Measurements from ENCODE around the gene SOCS1.

Gene SOCS1

DNA sequence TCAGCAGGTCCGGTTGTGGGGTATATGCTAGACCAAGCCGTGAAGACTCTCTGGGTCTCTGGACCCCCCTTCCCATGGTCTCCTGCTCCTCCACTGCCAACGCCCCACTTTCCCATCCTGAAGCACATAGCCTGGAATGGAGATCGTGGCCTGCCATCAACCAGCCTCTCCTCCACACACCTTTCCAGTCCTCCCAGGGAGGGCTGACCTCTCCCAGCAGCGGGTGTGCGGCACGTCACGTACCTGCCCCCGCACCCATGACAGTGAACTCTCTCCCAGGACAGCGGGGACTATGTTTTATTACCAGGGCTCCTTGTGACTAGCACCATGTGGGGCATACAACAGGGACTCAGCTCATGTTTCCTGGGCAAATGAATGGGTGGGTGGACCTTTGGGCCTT lies 15.6 kb upstream of the SOCS1 start:
- H3K27ac ChIP-seq (ENCODE audit: low read depth, low read length) = no peak overlapping the region
- no peak overlapping the region for H3K4me3 ChIP-seq (ENCODE audit: low read depth in 1 of 2, low read length in 2 of 2)
- no peak overlapping the region for H3K9ac ChIP-seq (ENCODE audit: low read length)
- H3K4me1 ChIP-seq (ENCODE audit: insufficient read depth, low read length) = no peaks in the 10 kb centered on the region
- no peaks in the 10 kb centered on the region for H3K36me3 ChIP-seq (ENCODE audit: insufficient read depth, low read length)
- no peaks in the 10 kb centered on the region for H3K9me3 ChIP-seq (ENCODE audit: low read length)
- no peaks in the 10 kb centered on the region for H3K27me3 ChIP-seq (ENCODE audit: control insufficient read depth in 1 of 2, insufficient read depth in 2 of 2, low read length in 2 of 2)

DNA sequence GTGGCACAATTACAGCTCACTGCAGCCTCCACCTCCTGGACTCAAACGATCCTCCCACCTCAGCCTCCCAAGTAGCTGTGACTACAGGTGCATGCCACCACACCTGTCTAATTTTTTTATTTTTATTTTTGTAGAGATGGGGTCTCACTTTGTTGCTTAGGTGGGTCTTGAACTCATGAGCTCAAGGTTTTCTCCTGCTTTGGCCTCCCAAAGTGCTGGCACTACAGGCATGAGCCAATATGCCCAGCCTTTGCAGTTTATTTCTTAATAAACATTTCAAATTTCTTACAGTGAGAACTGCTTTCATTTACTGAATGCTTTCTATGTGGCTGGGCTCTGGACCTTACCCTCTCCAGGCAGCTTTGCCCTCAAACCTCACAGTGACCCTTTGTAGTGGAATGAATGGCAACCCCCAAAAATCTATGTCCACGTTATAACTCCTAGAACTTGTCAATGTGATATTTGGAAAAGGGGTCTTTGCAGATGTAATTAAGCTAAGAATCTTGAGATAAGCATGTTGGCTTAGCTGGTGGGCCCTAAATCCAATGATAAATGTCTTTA lies 14.7 kb upstream of the SOCS1 start:
- Histone ChIP-seq H3K4me1 (ENCODE audit: insufficient read depth, low read length) (no peaks in the 10 kb centered on the region), H3K27me3 (ENCODE audit: control insufficient read depth in 1 of 2, insufficient read depth in 2 of 2, low read length in 2 of 2) (no peaks in the 10 kb centered on the region), H3K9ac (ENCODE audit: low read length) (no peak overlapping the region), H3K27ac (ENCODE audit: low read depth, low read length) (no peak overlapping the region), H3K4me3 (ENCODE audit: low read depth in 1 of 2, low read length in 2 of 2) (no peak overlapping the region), H3K9me3 (ENCODE audit: low read length) (no peaks in the 10 kb centered on the region), H3K36me3 (ENCODE audit: insufficient read depth, low read length) (no peaks in the 10 kb centered on the region)

DNA sequence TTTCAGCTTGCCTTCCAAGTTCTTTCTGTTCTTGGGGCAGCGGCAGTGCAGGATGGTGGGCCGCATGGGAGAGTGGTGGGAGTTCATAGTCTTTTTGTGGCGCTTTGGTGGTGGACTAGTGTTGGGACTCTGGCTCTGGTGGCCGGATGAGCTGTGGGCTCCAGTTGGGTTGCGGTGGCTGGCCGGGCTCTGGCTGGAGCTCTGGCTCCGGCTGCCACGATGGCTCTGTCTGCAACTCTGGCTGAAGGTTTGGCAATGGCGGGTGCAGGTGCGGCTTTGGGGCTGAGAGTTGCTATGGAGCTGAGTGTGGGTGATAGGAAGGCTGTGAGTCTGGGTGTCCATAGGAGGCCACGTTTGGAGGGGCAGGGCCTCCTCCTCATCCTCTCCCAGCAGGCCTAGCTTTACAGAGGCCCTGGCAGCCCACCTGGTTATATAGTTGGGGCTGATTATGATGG lies 12.9 kb upstream of the SOCS1 start, which contains the start of gene TNP2:
Gene TNP2, minus strand, starts transcription at position 405 of the 455 bp plus-strand sequence. Its CDS starts 63 bp downstream, at position 342.
- no peak within 1 kb of the TSS for H3K27ac ChIP-seq (ENCODE audit: low read depth, low read length)
- no peak within 1 kb of the TSS for H3K4me3 ChIP-seq (ENCODE audit: low read depth in 1 of 2, low read length in 2 of 2)
- no peak within 1 kb of the TSS for H3K9ac ChIP-seq (ENCODE audit: low read length)
- no peaks in the 10 kb centered on the region for H3K36me3 ChIP-seq (ENCODE audit: insufficient read depth, low read length)
- H3K4me1 ChIP-seq (ENCODE audit: insufficient read depth, low read length) = no peaks in the 10 kb centered on the region
- no peaks in the 10 kb centered on the region for H3K27me3 ChIP-seq (ENCODE audit: control insufficient read depth in 1 of 2, insufficient read depth in 2 of 2, low read length in 2 of 2)
- H3K9me3 ChIP-seq (ENCODE audit: low read length) = no peaks in the 10 kb centered on the region

DNA sequence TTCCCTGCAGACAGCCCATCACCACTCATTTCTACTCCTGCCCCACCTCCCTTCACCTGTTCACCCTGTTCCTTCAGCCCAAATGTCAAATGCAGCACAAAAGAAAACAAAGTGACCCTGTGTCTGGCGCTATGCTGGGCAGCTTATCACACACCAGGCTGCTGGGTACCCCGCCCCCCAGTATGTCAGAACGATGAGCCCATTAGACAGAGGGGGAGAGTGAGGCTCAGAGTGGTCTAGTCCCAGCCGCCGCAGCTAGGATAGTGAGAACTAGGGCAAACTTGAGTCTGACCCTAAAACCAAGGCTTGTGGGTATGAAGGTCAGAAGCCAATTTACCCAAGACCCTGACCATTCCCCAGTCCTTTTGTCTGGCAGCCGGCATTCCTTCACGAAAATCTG lies 9.1 kb upstream of the SOCS1 start:
- Histone ChIP-seq H3K4me3 (ENCODE audit: low read depth in 1 of 2, low read length in 2 of 2) (no peak overlapping the region), H3K9ac (ENCODE audit: low read length) (no peak overlapping the region), H3K9me3 (ENCODE audit: low read length) (no peaks in the 10 kb centered on the region), H3K27ac (ENCODE audit: low read depth, low read length) (no peak overlapping the region), H3K27me3 (ENCODE audit: control insufficient read depth in 1 of 2, insufficient read depth in 2 of 2, low read length in 2 of 2) (no peaks in the 10 kb centered on the region), H3K36me3 (ENCODE audit: insufficient read depth, low read length) (no peaks in the 10 kb centered on the region), H3K4me1 (ENCODE audit: insufficient read depth, low read length) (no peaks in the 10 kb centered on the region)

DNA sequence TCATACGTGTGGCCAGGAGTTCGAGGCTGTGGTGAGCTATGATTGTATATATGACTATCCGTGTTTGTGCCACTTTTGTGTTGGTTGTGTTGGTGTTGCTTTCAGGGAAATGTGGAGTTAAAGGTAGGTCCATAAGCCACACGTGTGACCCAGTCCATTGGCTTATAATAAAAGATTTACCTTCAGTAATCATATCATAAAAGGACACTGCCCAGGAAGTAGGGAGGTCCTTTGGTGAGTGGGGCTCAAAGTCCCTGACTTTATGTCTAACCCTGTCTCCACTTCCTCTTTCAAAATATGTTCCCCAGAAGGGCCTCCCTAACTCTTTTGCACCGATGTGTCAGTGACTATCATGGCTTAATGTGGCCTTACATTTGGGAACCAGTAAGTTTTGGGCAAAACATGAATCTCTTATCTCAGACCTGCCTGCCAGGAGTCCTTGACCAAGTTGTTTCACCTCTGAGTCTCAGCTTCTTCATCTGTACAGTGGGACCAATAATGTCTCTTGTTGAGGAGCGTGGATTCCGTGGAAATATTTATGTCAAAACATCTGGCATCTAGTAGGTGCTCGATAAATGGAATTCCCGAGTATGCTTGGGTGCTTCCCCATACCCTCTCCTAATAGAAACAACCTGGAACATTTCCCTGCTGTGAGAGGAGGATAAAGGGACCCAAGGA lies 8.3 kb upstream of the SOCS1 start:
- Histone ChIP-seq H3K27ac (ENCODE audit: low read depth, low read length) (no peak overlapping the region), H3K9ac (ENCODE audit: low read length) (no peak overlapping the region), H3K4me3 (ENCODE audit: low read depth in 1 of 2, low read length in 2 of 2) (no peak overlapping the region), H3K4me1 (ENCODE audit: insufficient read depth, low read length) (no peaks in the 10 kb centered on the region), H3K9me3 (ENCODE audit: low read length) (no peaks in the 10 kb centered on the region), H3K36me3 (ENCODE audit: insufficient read depth, low read length) (no peaks in the 10 kb centered on the region), H3K27me3 (ENCODE audit: control insufficient read depth in 1 of 2, insufficient read depth in 2 of 2, low read length in 2 of 2) (no peaks in the 10 kb centered on the region)

DNA sequence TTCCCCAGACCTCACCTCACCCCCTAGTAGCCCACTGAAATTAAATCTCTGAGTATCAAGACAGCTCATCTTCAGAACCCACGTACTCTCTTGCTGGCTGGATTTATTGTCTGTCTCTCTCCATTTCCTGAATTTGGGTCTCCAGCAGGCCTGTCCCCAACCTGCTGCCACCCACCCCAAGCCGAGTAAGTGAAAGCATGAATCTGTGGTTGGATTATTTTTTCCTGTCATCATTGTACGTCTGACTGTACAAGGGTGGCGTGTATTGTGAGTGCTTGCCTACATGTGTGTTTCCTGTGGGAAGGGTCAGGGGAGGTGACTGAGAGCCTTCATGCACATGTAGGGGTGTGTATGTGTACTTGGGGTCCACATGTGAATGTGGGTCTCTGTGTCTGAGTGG lies 7.7 kb upstream of the SOCS1 start:
- Histone ChIP-seq H3K27me3 (ENCODE audit: control insufficient read depth in 1 of 2, insufficient read depth in 2 of 2, low read length in 2 of 2) (no peaks in the 10 kb centered on the region), H3K36me3 (ENCODE audit: insufficient read depth, low read length) (no peaks in the 10 kb centered on the region), H3K27ac (ENCODE audit: low read depth, low read length) (no peak overlapping the region), H3K9me3 (ENCODE audit: low read length) (no peaks in the 10 kb centered on the region), H3K9ac (ENCODE audit: low read length) (no peak overlapping the region), H3K4me1 (ENCODE audit: insufficient read depth, low read length) (no peaks in the 10 kb centered on the region), H3K4me3 (ENCODE audit: low read depth in 1 of 2, low read length in 2 of 2) (no peak overlapping the region)

DNA sequence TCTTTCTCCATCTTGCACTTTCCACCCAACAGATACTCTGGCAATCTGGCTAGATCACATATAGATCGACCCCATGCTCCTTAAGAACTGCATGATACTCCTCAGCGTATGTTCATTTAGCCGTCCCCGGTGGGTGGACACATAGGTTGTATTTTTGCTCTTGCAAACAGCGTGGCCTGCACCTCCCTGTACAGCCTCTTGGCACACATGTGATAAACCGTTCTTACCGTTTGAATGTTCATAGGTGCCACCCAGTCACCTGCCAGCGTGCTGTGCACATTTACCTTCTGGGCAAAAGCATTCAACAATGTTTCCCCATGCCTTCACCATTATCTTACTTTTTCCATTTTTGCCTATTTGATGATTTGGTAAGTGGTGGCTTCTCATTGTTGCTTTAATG lies 6.9 kb upstream of the SOCS1 start:
- H3K9ac ChIP-seq (ENCODE audit: low read length) = no peak overlapping the region
- H3K27me3 ChIP-seq (ENCODE audit: control insufficient read depth in 1 of 2, insufficient read depth in 2 of 2, low read length in 2 of 2) = no peaks in the 10 kb centered on the region
- H3K36me3 ChIP-seq (ENCODE audit: insufficient read depth, low read length) = no peaks in the 10 kb centered on the region
- H3K27ac ChIP-seq (ENCODE audit: low read depth, low read length) = no peak overlapping the region
- no peaks in the 10 kb centered on the region for H3K9me3 ChIP-seq (ENCODE audit: low read length)
- no peaks in the 10 kb centered on the region for H3K4me1 ChIP-seq (ENCODE audit: insufficient read depth, low read length)
- H3K4me3 ChIP-seq (ENCODE audit: low read depth in 1 of 2, low read length in 2 of 2) = no peak overlapping the region

DNA sequence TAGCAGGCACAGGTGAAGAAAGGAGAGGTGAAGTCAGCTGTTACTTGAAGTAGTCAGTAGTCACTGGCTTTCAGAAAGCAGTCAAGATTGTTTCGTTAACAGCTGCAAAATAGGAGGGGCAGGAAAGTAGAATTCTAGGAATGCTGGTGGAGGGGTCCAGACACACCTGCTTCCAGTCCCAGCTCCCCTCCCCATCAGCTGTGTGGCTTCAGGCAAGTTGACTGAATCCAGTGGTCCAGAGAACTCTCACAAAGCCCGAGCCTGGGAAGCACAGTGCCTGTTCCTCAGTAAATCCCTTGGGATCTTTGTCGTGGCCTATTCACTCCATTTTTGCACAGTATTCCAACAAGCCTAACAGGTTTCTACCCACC lies 4.6 kb upstream of the SOCS1 start:
- Histone ChIP-seq H3K9ac (ENCODE audit: low read length) (no peak overlapping the region), H3K27ac (ENCODE audit: low read depth, low read length) (no peak overlapping the region), H3K4me1 (ENCODE audit: insufficient read depth, low read length) (peaks cover 4% of the 10 kb centered on the region), H3K4me3 (ENCODE audit: low read depth in 1 of 2, low read length in 2 of 2) (no peak overlapping the region), H3K27me3 (ENCODE audit: control insufficient read depth in 1 of 2, insufficient read depth in 2 of 2, low read length in 2 of 2) (no peaks in the 10 kb centered on the region), H3K9me3 (ENCODE audit: low read length) (no peaks in the 10 kb centered on the region), H3K36me3 (ENCODE audit: insufficient read depth, low read length) (no peaks in the 10 kb centered on the region)

DNA sequence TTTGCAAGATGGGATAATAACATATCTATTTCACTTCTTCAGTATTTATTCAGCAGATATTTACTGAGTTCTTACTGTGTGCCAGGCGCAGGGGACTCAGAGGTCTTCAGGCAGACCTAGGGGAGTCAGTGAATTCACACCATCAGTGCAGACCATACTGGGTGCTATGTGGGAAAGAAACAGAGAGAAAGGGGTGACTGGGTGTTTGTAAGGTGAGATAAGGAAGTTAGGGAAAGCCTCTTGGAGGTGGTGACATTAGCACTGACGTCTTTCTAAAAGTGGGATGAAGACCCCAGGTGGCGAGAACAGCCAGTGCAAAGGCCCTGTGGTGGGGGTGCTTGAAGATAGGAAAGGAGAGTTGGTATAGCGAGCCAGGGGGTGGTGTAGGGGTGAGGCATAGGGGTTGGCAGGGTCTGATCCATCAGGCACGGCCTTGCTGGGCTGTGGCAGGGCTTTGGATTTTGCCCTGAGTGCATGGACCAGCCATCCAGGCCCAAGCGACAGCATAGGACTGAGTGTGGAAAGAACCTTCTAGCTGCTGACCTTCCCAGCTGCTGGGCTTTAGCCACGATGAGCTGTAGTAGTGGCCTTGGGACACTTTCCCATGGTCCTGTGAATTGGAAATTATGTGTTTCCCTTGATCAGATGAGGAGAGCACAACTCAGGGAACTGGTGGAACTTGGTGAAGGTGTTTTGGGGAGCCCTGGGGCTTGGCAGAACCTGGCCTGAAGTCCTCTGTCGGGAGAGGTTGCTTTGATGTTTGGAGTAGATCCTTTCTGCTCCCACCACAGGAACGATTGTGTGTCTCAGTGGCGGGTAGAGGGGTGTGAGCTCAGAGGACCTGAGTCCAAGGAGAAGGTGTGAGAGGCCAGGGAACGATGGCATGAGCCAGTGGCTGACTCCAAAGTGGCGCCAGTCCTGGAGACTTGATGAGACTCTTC lies 3.9 kb upstream of the SOCS1 start:
- H3K9me3 ChIP-seq (ENCODE audit: low read length) = no peaks in the 10 kb centered on the region
- H3K27me3 ChIP-seq (ENCODE audit: control insufficient read depth in 1 of 2, insufficient read depth in 2 of 2, low read length in 2 of 2) = no peaks in the 10 kb centered on the region
- no peak overlapping the region for H3K27ac ChIP-seq (ENCODE audit: low read depth, low read length)
- peaks cover 4% of the 10 kb centered on the region for H3K4me1 ChIP-seq (ENCODE audit: insufficient read depth, low read length)
- H3K36me3 ChIP-seq (ENCODE audit: insufficient read depth, low read length) = no peaks in the 10 kb centered on the region
- H3K4me3 ChIP-seq (ENCODE audit: low read depth in 1 of 2, low read length in 2 of 2) = no peak overlapping the region
- H3K9ac ChIP-seq (ENCODE audit: low read length) = no peak overlapping the region

DNA sequence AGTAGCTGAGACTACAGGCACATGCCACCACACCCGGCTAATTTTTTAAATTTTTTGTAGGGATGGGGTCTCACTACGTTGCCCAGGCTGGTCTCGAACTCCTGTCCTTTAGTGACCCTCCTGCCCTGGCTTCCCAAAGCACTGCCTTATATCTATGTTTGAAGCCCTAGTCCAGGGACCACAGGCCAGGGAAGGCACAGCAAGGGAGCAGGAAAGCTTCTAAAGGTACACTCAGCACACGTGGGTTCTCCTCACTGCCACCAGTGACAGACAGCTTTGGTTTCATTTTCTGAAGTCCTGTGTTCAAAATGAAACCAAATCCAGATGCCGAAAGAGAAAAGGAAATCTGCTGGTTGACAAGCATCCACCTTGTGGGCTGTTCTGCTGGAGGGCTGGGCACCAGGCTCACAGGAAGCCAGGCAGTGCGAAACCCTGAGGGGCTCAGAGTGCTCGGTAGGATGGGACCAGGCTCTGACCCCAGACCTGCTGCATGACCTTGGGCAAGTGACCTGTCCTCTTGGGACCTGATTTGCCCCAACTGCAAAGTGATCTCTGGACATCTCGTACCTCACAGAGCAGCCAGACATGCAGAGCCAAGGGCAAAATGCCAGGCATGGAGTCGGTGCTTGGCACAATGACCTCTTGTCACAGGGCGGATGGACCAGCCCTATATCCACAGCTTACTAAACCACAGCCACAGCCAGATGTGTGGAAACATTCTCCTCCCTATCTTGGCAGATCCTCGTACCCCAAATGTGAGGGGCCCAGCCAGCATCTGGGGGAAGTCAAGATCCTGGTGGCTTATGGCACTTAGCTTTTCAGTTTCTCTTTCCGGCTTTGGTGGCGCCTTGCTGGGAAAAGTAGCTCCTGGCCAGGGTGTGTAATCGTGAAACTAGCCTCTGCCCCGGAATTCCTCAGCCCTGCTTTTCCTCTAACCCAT lies 2.8 kb upstream of the SOCS1 start:
- Histone ChIP-seq H3K27ac (ENCODE audit: low read depth, low read length) (no peak overlapping the region), H3K9ac (ENCODE audit: low read length) (no peak overlapping the region)

More for the DNA sequence above, 2.8 kb upstream of the SOCS1 start:
- Histone ChIP-seq H3K9me3 (ENCODE audit: low read length) (no peaks in the 10 kb centered on the region), H3K27me3 (ENCODE audit: control insufficient read depth in 1 of 2, insufficient read depth in 2 of 2, low read length in 2 of 2) (no peaks in the 10 kb centered on the region), H3K36me3 (ENCODE audit: insufficient read depth, low read length) (no peaks in the 10 kb centered on the region), H3K4me3 (ENCODE audit: low read depth in 1 of 2, low read length in 2 of 2) (no peak overlapping the region), H3K4me1 (ENCODE audit: insufficient read depth, low read length) (peaks cover 11% of the 10 kb centered on the region)

Data from muscle layer of colon (tissue), 2 donors.